HepG2 (cell line): ENCODE measurements around the gene HERC4. TPM values are rescaled to one million over a fixed set of nuclear protein-coding genes. Genes with fewer than 3 reads are reported as not detected.

Source experiments
- ATAC-seq: fragments of 200-7000 bp; cut with Tn5 transposase; 3 replicates; pipeline ENCODE4 v1.9.1; 2020; ENCODE audit warnings: mild to moderate bottlenecking, moderate library complexity
- BruUV-seq: library from RNA; stranded (reverse); fragments of 400-500 nt; replicated peaks from 2 replicates; lab custom pipeline; 2021; lab: Mats Ljungman, UMichigan
- CTCF ChIA-PET: fragments of 300-600 bp; formaldehyde crosslinking; extraction: SDS; loops from one replicate; lab custom pipeline; 2021; ENCODE audit warnings: low total read pairs, inconsistent platforms, low intra/inter-chr PET ratio; lab: Yijun Ruan, JAX
- POLR2A ChIA-PET: fragments of 350-600 bp; sonication (Branson Sonifier 250); formaldehyde crosslinking; loops from one replicate; lab custom pipeline; 2020; ENCODE audit warnings: antibody characterized with exemption, inconsistent platforms; lab: Yijun Ruan, JAX
- DNase-seq: peaks from one replicate; pipeline ENCODE4 v3.0.0-alpha.2; 2015; ENCODE audit warnings: low spot score
- FAIRE-seq: peaks from 3 replicates; lab custom pipeline; 2011; peaks lifted over from hg19 to GRCh38; lab: Jason Lieb, UNC
- H2AFZ ChIP-seq: one replicate; pipeline ENCODE4 v1.6.1; 2011; ENCODE audit warnings: low read length, inconsistent platforms
- H3K27ac ChIP-seq: fragments of 300-600 bp; 3 replicates; pipeline ENCODE4 v1.8.0; 2011; ENCODE audit warnings: mixed run types, mild to moderate bottlenecking, mixed read lengths, low read length, inconsistent platforms; ENCODE audit not compliant: insufficient read depth; ENCODE audit errors: extremely low read length
- H3K27me3 ChIP-seq, 2 experiments: fragments of 200-600 bp in 1 of 2; 2 replicates in 1 of 2; 3 replicates in 1 of 2; pipeline versions ENCODE4 v1.6.0 to v1.8.0; 2011; ENCODE audit warnings: low read length in 2 of 2, mild to moderate bottlenecking in 2 of 2, moderate library complexity in 2 of 2, inconsistent platforms in 1 of 2; ENCODE audit not compliant: insufficient read depth in 2 of 2, control insufficient read depth in 1 of 2
- H3K36me3 ChIP-seq, 2 experiments: fragments of 200-600 bp in 1 of 2; replicated peaks in 1 of 2; 2 replicates in 1 of 2; 3 replicates in 1 of 2; pipeline versions ENCODE4 v1.5.1 to v1.8.0; 2011; ENCODE audit warnings: low read length in 2 of 2, inconsistent platforms in 1 of 2; ENCODE audit not compliant: insufficient read depth in 2 of 2, control insufficient read depth in 1 of 2
- H3K4me1 ChIP-seq: 2 replicates; pipeline ENCODE4 v1.5.1; 2012; ENCODE audit warnings: low read length, inconsistent platforms; ENCODE audit not compliant: insufficient read depth
- H3K4me2 ChIP-seq: 2 replicates; pipeline ENCODE4 v1.6.0; 2011; ENCODE audit warnings: low read depth, low read length, inconsistent platforms
- H3K4me3 ChIP-seq, 3 experiments: fragments of 200-600 bp in 1 of 3; sonication (generic), shearing (Covaris generic) in 1 of 3; replicated peaks in 1 of 3; 2 replicates each; pipeline ENCODE4 v1.5.1; 2011 to 2016; ENCODE audit warnings: low read length in 3 of 3, inconsistent platforms in 2 of 3, low read depth in 2 of 3, mild to moderate bottlenecking in 2 of 3, control low read depth in 1 of 3, mixed read lengths in 1 of 3; ENCODE audit not compliant: insufficient read depth in 1 of 3
- H3K79me2 ChIP-seq: one replicate; pipeline ENCODE4 v1.6.1; 2011; ENCODE audit warnings: low read length, inconsistent platforms; ENCODE audit not compliant: insufficient read depth
- H3K9ac ChIP-seq: 2 replicates; pipeline ENCODE4 v1.6.0; 2011; ENCODE audit warnings: mild to moderate bottlenecking, low read depth, low read length, inconsistent platforms; ENCODE audit not compliant: insufficient read depth
- H3K9me3 ChIP-seq: 2 replicates; pipeline ENCODE4 v1.5.1; 2012; ENCODE audit warnings: mild to moderate bottlenecking, low read length
- H4K20me1 ChIP-seq: 2 replicates; pipeline ENCODE4 v1.6.0; 2011; ENCODE audit warnings: inconsistent platforms, mild to moderate bottlenecking, low read length, moderate library complexity; ENCODE audit not compliant: insufficient read depth
- CTCF ChIP-seq: sonication (generic); formaldehyde crosslinking; IDR thresholded peaks from 2 replicates; pipeline ENCODE4 v1.5.0; 2020; ENCODE audit warnings: mild to moderate bottlenecking, missing genetic modification reagents, moderate library complexity
- GABPB1 ChIP-seq: IDR thresholded peaks from 2 replicates; pipeline ENCODE4 v1.6.1; 2016; ENCODE audit warnings: mild to moderate bottlenecking, missing genetic modification reagents, moderate library complexity, missing compliant biosample characterization
- IRX3 ChIP-seq: sonication (generic); formaldehyde crosslinking; IDR thresholded peaks from 2 replicates; pipeline ENCODE4 v1.8.1; 2023; ENCODE audit warnings: mild to moderate bottlenecking, low read depth, missing genetic modification reagents, borderline replicate concordance
- SRSF9 ChIP-seq: fragments of 200-400 bp; formaldehyde crosslinking; IDR thresholded peaks from 2 replicates; pipeline ENCODE4 v1.6.1; 2018; ENCODE audit warnings: borderline replicate concordance, mild to moderate bottlenecking, low read depth, low read length; ENCODE audit not compliant: insufficient read depth, poor library complexity, severe bottlenecking
- ZNF530 ChIP-seq: sonication (generic); formaldehyde crosslinking; IDR thresholded peaks from 2 replicates; pipeline ENCODE4 v1.5.0; 2020; ENCODE audit warnings: low read depth, mild to moderate bottlenecking, missing genetic modification reagents
- ZNF550 ChIP-seq: sonication (generic); formaldehyde crosslinking; IDR thresholded peaks from 2 replicates; pipeline ENCODE4 v1.4.0; 2020; ENCODE audit warnings: mild to moderate bottlenecking, missing genetic modification reagents, borderline replicate concordance
- WGBS: methylation state at CpG from one replicate; pipeline ENCODE4 v1.1.6; 2017; ENCODE audit warnings: low lambda C conversion rate; 5-methylcytosine and 5-hydroxymethylcytosine counted together
- in situ Hi-C: cut with HindIII; loops from 2 replicates; pipeline ENCODE4 v1.10.0; 2017; ENCODE audit warnings: low pct_unique_long_range_greater_than_20kb; ENCODE audit not compliant: extremely low pct_ligation_motif_present
- intact Hi-C: fragments of 100-400 bp; cut with micrococcal nuclease; formaldehyde crosslinking; loops from one replicate; pipeline ENCODE4 v1.10.0; 2022; ENCODE audit not compliant: unreplicated experiment
- polyA plus RNA-seq, 8 experiments: library from polyadenylated mRNA; depleted of rRNA in 3 of 8; stranded (reverse) in 7 of 8; unstranded in 1 of 8; fragments of >200 nt; fragmentation: Illumina TruSeq in 4 of 8; extraction: Trizol in 4 of 8; gene quantifications; 2 replicates each; pipeline versions ENCODE4 v1.2.1 to v1.2.3, GENCODE V29; 2011 to 2016; ENCODE audit warnings: low read depth in 4 of 8, missing spikeins in 1 of 8, mixed read lengths in 1 of 8; ENCODE audit not compliant: insufficient read depth in 1 of 8
- total RNA-seq, 5 experiments: library from RNA; depleted of rRNA; stranded (reverse); fragments of >200 nt; fragmentation: Illumina TruSeq; extraction: Trizol; gene quantifications; 2 replicates each; pipeline ENCODE4 v1.2.3, GENCODE V29; 2016; ENCODE audit warnings: low read depth in 1 of 5

Gene HERC4
- total and polyA plus RNA-seq, 2 of the 13 experiments (the other 11 are each of a cell fraction or from before 2014, with no cell fraction given), result 9.8 to 20.2 TPM

- TF ChIP-seq SRSF9 (no peak), GABPB1 (CRISPR knock-in tag) (no peak), IRX3 (CRISPR knock-in tag) (no peak)
Measured at GRCh38 chr10:68106656-68107055, 31.6 kb upstream of the HERC4 start (continued).

GRCh38 chr10:68105820-68106219 is 30.7 kb upstream of the HERC4 start:
- Histone ChIP-seq H3K4me1 (no peaks in the 10 kb centered on the region), H2AFZ (no peak overlapping the region), H3K27me3 (peaks cover 0 to 3% of the 10 kb centered on the region in 2 experiments; a peak in 1 of 5 replicates), H4K20me1 (no peaks in the 10 kb centered on the region), H3K9ac (no peak overlapping the region), H3K27ac (no peak overlapping the region), H3K36me3 (no peaks in the 10 kb centered on the region), H3K4me2 (no peak overlapping the region), H3K9me3 (no peaks in the 10 kb centered on the region), H3K79me2 (no peaks in the 10 kb centered on the region), H3K4me3 (no peak overlapping the region)
- 10% methylated on average over 3 of the region's 3 CpGs for WGBS
- no peak for ATAC-seq
- TF ChIP-seq ZNF530 (CRISPR knock-in tag), result no peak
- no peak for TF ChIP-seq ZNF550 (CRISPR knock-in tag)
- TF ChIP-seq CTCF (CRISPR knock-in tag), result no peak
- intact Hi-C loops (no loop called here), in situ Hi-C loops (no loop called here)
- DNase-seq, result no peak
- CTCF ChIA-PET, result no interaction called here
- FAIRE-seq, result no peak
- no TSS peak for BruUV-seq
- POLR2A ChIA-PET, result no interaction called here
